ENCODE data around the gene ZFAND6. TPM values are rescaled to one million over a fixed set of nuclear protein-coding genes. Genes with fewer than 3 reads are reported as not detected.

The ZFAND6 gene
- polyA plus RNA-seq, 6 donors from 2014 or later: 106 to 189 (median 148) TPM

- no peak overlapping the region for H3K4me3 Mint-ChIP-seq
- ATAC-seq (ENCODE audit: low read depth in 2 of 2) (peak; percentile 65 to 67), DNase-seq (peak; percentile 55)
- no peaks in the 10 kb centered on the region for H3K9me3 Mint-ChIP-seq
- no peaks in the 10 kb centered on the region for H3K4me1 Mint-ChIP-seq
- H3K27me3 Mint-ChIP-seq: no peaks in the 10 kb centered on the region
- H3K36me3 Mint-ChIP-seq: no peaks in the 10 kb centered on the region
- H3K27ac Mint-ChIP-seq: peak overlapping the region in 1 of 6 donors; percentile 22
Measured at GRCh38 chr15:80173022-80173759, 113.7 kb downstream of the ZFAND6 start.

- no peaks in the 10 kb centered on the region for H3K4me1 Mint-ChIP-seq
- H3K27me3 Mint-ChIP-seq: no peaks in the 10 kb centered on the region
- H3K4me3 Mint-ChIP-seq: no peak overlapping the region
- H3K27ac Mint-ChIP-seq: peak overlapping the region in 3 of 6 donors; percentile 19 to 91 (median 86)
- no peaks in the 10 kb centered on the region for H3K36me3 Mint-ChIP-seq
- no peak for DNase-seq
- ATAC-seq (ENCODE audit: low read depth in 2 of 2): no peak
- no peaks in the 10 kb centered on the region for H3K9me3 Mint-ChIP-seq
Measured at GRCh38 chr15:80174017-80174746, 114.7 kb downstream of the ZFAND6 start.

GRCh38 chr15:80175436-80175835, 116.0 kb downstream of the ZFAND6 start:
- Mint-ChIP-seq H3K9me3 (no peaks in the 10 kb centered on the region), H3K4me1 (no peaks in the 10 kb centered on the region), H3K36me3 (no peaks in the 10 kb centered on the region), H3K4me3 (no peak overlapping the region), H3K27me3 (no peaks in the 10 kb centered on the region), H3K27ac (no peak overlapping the region)
- ATAC-seq (ENCODE audit: low read depth in 2 of 2) (no peak), DNase-seq (no peak)

GRCh38 chr15:80176443-80176842, 117.0 kb downstream of the ZFAND6 start:
- no peak overlapping the region for H3K27ac Mint-ChIP-seq
- no peaks in the 10 kb centered on the region for H3K27me3 Mint-ChIP-seq
- no peak for ATAC-seq (ENCODE audit: low read depth in 2 of 2)

GRCh38 chr15:80177156-80177555, 117.7 kb downstream of the ZFAND6 start:
- H3K9me3 Mint-ChIP-seq: no peaks in the 10 kb centered on the region
- peaks cover 0 to 4% of the 10 kb centered on the region in 2 donors for H3K36me3 Mint-ChIP-seq

More at GRCh38 chr15:80176443-80176842, 117.0 kb downstream of the ZFAND6 start:
- no peak for DNase-seq
- H3K4me1 Mint-ChIP-seq: no peaks in the 10 kb centered on the region
- H3K36me3 Mint-ChIP-seq: peaks cover 0 to 4% of the 10 kb centered on the region in 2 donors
- H3K4me3 Mint-ChIP-seq: no peak overlapping the region
- no peaks in the 10 kb centered on the region for H3K9me3 Mint-ChIP-seq

GRCh38 chr15:80179025-80179759, 119.7 kb downstream of the ZFAND6 start:
- H3K27ac Mint-ChIP-seq: no peak overlapping the region
- H3K9me3 Mint-ChIP-seq: no peaks in the 10 kb centered on the region
- DNase-seq (no peak), ATAC-seq (ENCODE audit: low read depth in 2 of 2) (no peak)
- no peaks in the 10 kb centered on the region for H3K4me1 Mint-ChIP-seq
- peaks cover 0 to 4% of the 10 kb centered on the region in 2 donors for H3K36me3 Mint-ChIP-seq
- no peak overlapping the region for H3K4me3 Mint-ChIP-seq
- H3K27me3 Mint-ChIP-seq: no peaks in the 10 kb centered on the region

More at GRCh38 chr15:80177156-80177555, 117.7 kb downstream of the ZFAND6 start:
- Mint-ChIP-seq H3K4me1 (no peaks in the 10 kb centered on the region), H3K4me3 (no peak overlapping the region), H3K27ac (no peak overlapping the region), H3K27me3 (no peaks in the 10 kb centered on the region)
- ATAC-seq (ENCODE audit: low read depth in 2 of 2) (no peak), DNase-seq (no peak)

GRCh38 chr15:80179935-80180334, 120.5 kb downstream of the ZFAND6 start:
- DNase-seq (no peak), ATAC-seq (ENCODE audit: low read depth in 2 of 2) (no peak)
- Mint-ChIP-seq H3K4me1 (no peaks in the 10 kb centered on the region), H3K9me3 (no peaks in the 10 kb centered on the region), H3K36me3 (peaks cover 0 to 7% of the 10 kb centered on the region in 2 donors), H3K27me3 (no peaks in the 10 kb centered on the region), H3K4me3 (no peak overlapping the region), H3K27ac (peak overlapping the region in 1 of 6 donors; percentile 50)

- ATAC-seq (ENCODE audit: low read depth in 2 of 2) (no peak), DNase-seq (no peak)
- Mint-ChIP-seq H3K4me1 (no peaks in the 10 kb centered on the region), H3K9me3 (peaks cover 0 to 4% (median 0%) of the 10 kb centered on the region in 7 donors), H3K27me3 (no peaks in the 10 kb centered on the region), H3K27ac (peak overlapping the region in 1 of 6 donors; percentile 17), H3K36me3 (peaks cover 0 to 13% of the 10 kb centered on the region in 2 donors), H3K4me3 (no peak overlapping the region)
Measured at GRCh38 chr15:80180468-80180867, 121.0 kb downstream of the ZFAND6 start.

- Mint-ChIP-seq H3K4me1 (no peaks in the 10 kb centered on the region), H3K27ac (no peak overlapping the region), H3K4me3 (no peak overlapping the region), H3K9me3 (peaks cover 0 to 4% (median 0%) of the 10 kb centered on the region in 7 donors), H3K27me3 (no peaks in the 10 kb centered on the region), H3K36me3 (peaks cover 0 to 14% of the 10 kb centered on the region in 2 donors)
- ATAC-seq (ENCODE audit: low read depth in 2 of 2): no peak
- DNase-seq: no peak
Measured at GRCh38 chr15:80180986-80181385, 121.5 kb downstream of the ZFAND6 start.

GRCh38 chr15:80182611-80183261, 123.3 kb downstream of the ZFAND6 start:
- Mint-ChIP-seq H3K27me3 (no peaks in the 10 kb centered on the region), H3K27ac (no peak overlapping the region), H3K4me1 (no peaks in the 10 kb centered on the region), H3K9me3 (peaks cover 0 to 5% (median 0%) of the 10 kb centered on the region in 7 donors), H3K4me3 (no peak overlapping the region), H3K36me3 (peaks cover 0 to 21% of the 10 kb centered on the region in 2 donors)
- ATAC-seq (ENCODE audit: low read depth in 2 of 2): no peak
- no peak for DNase-seq

GRCh38 chr15:80183306-80183705, 123.8 kb downstream of the ZFAND6 start:
- Mint-ChIP-seq H3K9me3 (peaks cover 0 to 5% (median 0%) of the 10 kb centered on the region in 7 donors), H3K4me3 (no peak overlapping the region), H3K4me1 (no peaks in the 10 kb centered on the region), H3K27ac (no peak overlapping the region), H3K27me3 (no peaks in the 10 kb centered on the region), H3K36me3 (peaks cover 0 to 22% of the 10 kb centered on the region in 2 donors)
- no peak for ATAC-seq (ENCODE audit: low read depth in 2 of 2)
- no peak for DNase-seq

GRCh38 chr15:80183886-80184285, 124.4 kb downstream of the ZFAND6 start:
- no peak for ATAC-seq (ENCODE audit: low read depth in 2 of 2)
- no peak for DNase-seq
- Mint-ChIP-seq H3K4me1 (no peaks in the 10 kb centered on the region), H3K9me3 (peaks cover 0 to 5% (median 0%) of the 10 kb centered on the region in 7 donors), H3K36me3 (peaks cover 0 to 22% of the 10 kb centered on the region in 2 donors), H3K4me3 (no peak overlapping the region), H3K27ac (no peak overlapping the region), H3K27me3 (no peaks in the 10 kb centered on the region)

GRCh38 chr15:80184554-80184953, 125.1 kb downstream of the ZFAND6 start:
- Mint-ChIP-seq H3K27me3 (no peaks in the 10 kb centered on the region), H3K36me3 (peaks cover 0 to 22% of the 10 kb centered on the region in 2 donors), H3K27ac (no peak overlapping the region), H3K4me3 (no peak overlapping the region), H3K4me1 (no peaks in the 10 kb centered on the region), H3K9me3 (peaks cover 0 to 5% (median 0%) of the 10 kb centered on the region in 7 donors)
- ATAC-seq (ENCODE audit: low read depth in 2 of 2): no peak
- no peak for DNase-seq

All from naive B cell (primary cell).